ENCODE measurements around the gene RBM24. TPM values are rescaled to one million over a fixed set of nuclear protein-coding genes. Genes with fewer than 3 reads are reported as not detected.
A peak's percentile ranks its signal among the peaks of the same experiment; 100 is the strongest.

Gene RBM24
- total and polyA plus RNA-seq, 11 donors = 107 to 263 (median 147) TPM

DNA sequence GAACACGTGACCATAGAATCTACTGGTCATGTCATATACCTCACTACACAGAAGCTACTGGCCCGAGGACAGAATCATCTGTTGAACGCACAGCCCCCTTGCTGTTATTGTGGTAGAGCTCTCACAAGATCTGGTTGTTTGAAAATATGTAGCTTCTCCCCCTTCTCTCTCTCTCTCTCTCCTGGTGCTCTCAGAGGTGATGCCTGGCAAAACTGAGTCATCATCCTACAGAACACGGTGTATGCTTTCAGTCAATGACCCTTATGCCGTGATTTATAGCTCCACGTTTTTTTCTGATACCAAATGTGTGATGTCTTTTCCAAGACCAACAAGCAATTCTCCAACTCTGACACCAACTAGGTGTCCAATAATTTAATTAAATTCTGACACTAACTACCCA, 13.0 kb upstream of the RBM24 start:
- WGBS, 4 donors = 79 to 92% (median 83%) methylated on average over 6 of the region's 6 CpGs
- no peak overlapping the region for H3K27ac ChIP-seq

DNA sequence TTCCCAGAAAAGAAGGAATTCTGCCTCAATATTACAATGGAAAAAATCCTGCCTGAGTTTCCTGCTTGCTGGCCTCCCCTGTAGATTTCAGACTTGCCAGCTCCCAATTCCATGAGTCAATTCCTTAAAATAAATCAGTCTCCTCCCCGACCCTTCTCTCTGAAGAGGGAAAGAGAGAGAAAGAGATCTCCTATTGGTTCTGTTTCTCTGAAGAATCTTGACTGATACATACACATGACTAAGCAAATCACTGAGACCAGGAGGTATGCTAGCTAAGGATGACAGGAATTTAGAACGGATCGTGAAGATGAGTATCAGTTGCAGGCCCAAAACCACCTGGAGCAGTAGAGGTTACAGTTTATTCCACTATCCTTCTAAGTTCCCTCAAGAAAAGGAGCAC, 11.3 kb upstream of the RBM24 start:
- Histone ChIP-seq H3K27me3 (no peaks in the 10 kb centered on the region), H3K36me3 (no peaks in the 10 kb centered on the region), H3K4me3 (no peak overlapping the region), H3K9me3 (no peaks in the 10 kb centered on the region), H3K27ac (peak overlapping the region in 11 of 12 donors; percentile 4 to 78 (median 55)), H3K4me1 (peaks cover 0 to 20% (median 0%) of the 10 kb centered on the region in 12 donors)
- 43 to 52% (median 45%) methylated on average over 3 of the region's 3 CpGs for WGBS, 4 donors
- intact Hi-C loops (cut with DNase I) = loop anchor here in 2 of 10 donors (10.0 kb wide), 1 partner anchor 55 kb away; no protein-coding TSS in a partner anchor
- TF ChIP-seq, protein P1, sequence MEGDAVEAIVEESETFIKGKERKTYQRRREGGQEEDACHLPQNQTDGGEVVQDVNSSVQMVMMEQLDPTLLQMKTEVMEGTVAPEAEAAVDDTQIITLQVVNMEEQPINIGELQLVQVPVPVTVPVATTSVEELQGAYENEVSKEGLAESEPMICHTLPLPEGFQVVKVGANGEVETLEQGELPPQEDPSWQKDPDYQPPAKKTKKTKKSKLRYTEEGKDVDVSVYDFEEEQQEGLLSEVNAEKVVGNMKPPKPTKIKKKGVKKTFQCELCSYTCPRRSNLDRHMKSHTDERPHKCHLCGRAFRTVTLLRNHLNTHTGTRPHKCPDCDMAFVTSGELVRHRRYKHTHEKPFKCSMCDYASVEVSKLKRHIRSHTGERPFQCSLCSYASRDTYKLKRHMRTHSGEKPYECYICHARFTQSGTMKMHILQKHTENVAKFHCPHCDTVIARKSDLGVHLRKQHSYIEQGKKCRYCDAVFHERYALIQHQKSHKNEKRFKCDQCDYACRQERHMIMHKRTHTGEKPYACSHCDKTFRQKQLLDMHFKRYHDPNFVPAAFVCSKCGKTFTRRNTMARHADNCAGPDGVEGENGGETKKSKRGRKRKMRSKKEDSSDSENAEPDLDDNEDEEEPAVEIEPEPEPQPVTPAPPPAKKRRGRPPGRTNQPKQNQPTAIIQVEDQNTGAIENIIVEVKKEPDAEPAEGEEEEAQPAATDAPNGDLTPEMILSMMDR (IDR thresholded peaks at IDR 0.05) = no peak
- TF ChIP-seq POLR2A (IDR thresholded peaks at IDR 0.05) = no peak
- no peak for DNase-seq
- ATAC-seq = peak; percentile 30 to 79 (median 63)

More for the DNA sequence above, 13.0 kb upstream of the RBM24 start:
- Histone ChIP-seq H3K4me3 (no peak overlapping the region), H3K4me1 (peaks cover 0 to 20% (median 0%) of the 10 kb centered on the region in 12 donors), H3K27me3 (no peaks in the 10 kb centered on the region), H3K9me3 (no peaks in the 10 kb centered on the region), H3K36me3 (no peaks in the 10 kb centered on the region)
- ATAC-seq = peak in 1 of 4 donors; percentile 41
- no peak for DNase-seq
- intact Hi-C loops (cut with DNase I) = loop anchor here in 1 of 10 donors (10.0 kb wide), 1 partner anchor 53 kb away; no protein-coding TSS in a partner anchor
- TF ChIP-seq, protein P1 (IDR thresholded peaks at IDR 0.05) = no peak
- no peak for TF ChIP-seq POLR2A (IDR thresholded peaks at IDR 0.05)

DNA sequence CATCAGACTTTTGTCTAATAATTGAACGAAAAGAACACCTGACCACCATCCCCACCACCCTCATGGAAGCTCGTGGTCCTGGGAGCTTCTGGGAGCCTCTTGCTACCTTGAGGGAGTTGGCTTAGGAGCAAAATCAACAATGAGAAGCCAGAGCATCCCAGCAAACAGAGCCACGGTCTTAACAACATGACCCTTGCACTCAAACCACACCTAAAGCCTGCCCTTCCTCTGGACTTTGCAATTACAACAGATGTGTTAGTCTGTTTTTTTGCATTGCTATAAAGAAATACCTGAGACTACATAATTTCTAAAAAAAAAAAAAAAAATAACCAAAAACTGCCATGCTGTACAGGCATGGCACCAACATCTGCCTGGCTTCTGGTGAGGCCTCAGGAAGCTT, 9.5 kb upstream of the RBM24 start:
- H3K4me1 ChIP-seq = peaks cover 0 to 20% (median 2%) of the 10 kb centered on the region in 12 donors
- WGBS, 4 donors = 77 to 82% (median 80%) methylated on average over 3 of the region's 3 CpGs
- H3K27ac ChIP-seq = peak overlapping the region in 5 of 12 donors; percentile 41 to 71 (median 54)
- no peaks in the 10 kb centered on the region for H3K27me3 ChIP-seq
- no peaks in the 10 kb centered on the region for H3K9me3 ChIP-seq
- no peaks in the 10 kb centered on the region for H3K36me3 ChIP-seq
- intact Hi-C loops (cut with DNase I) = loop anchor here in 1 of 10 donors (10.0 kb wide), 1 partner anchor 57 kb away; no protein-coding TSS in a partner anchor
- no peak for DNase-seq
- no peak for TF ChIP-seq POLR2A (IDR thresholded peaks at IDR 0.05)
- TF ChIP-seq, protein P1 (IDR thresholded peaks at IDR 0.05) = no peak
- ATAC-seq = no peak
- no peak overlapping the region for H3K4me3 ChIP-seq

DNA sequence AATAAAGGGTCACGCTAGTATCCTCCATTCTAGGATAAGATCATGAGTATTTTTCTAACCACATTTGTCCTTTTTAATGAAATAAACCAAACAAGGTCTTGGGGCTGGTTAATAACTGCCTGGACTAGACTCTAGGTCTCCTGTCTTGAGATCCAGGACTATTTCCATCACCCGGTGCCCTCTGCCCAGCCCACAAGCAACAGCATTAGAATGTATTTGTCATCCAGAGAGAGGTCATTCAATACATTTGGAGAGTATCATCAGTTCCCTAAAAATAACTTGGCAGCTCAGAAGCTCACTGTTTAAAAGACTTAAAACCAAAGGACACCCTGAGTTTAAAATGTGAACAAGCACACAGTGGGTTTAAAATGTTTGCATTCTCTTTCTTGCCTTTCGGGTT, 4.4 kb upstream of the RBM24 start:
- H3K4me1 ChIP-seq = peaks cover 0 to 23% (median 3%) of the 10 kb centered on the region in 12 donors
- ATAC-seq (peak; percentile 54 to 74 (median 65)), DNase-seq (peak in 4 of 5 donors; percentile 37 to 61 (median 48))
- intact Hi-C loops (cut with DNase I) = loop anchor here in 2 of 10 donors (2.0 to 10.0 kb wide), 2 partner anchors 62 to 64 kb away; no protein-coding TSS in a partner anchor
- 44 to 54% (median 49%) methylated on average over 3 of the region's 3 CpGs for WGBS, 4 donors
- H3K27ac ChIP-seq = peak overlapping the region; percentile 70 to 96 (median 90)
- H3K27me3 ChIP-seq = peaks cover 0 to 24% (median 0%) of the 10 kb centered on the region in 9 donors
- no peaks in the 10 kb centered on the region for H3K36me3 ChIP-seq
- peak overlapping the region in 4 of 12 donors; percentile 7 to 16 (median 10) for H3K4me3 ChIP-seq
- TF ChIP-seq, protein P1 (IDR thresholded peaks at IDR 0.05) = no peak
- TF ChIP-seq POLR2A (IDR thresholded peaks at IDR 0.05) = no peak
- H3K9me3 ChIP-seq = no peaks in the 10 kb centered on the region
